GM18867 (cell line): Measurements from ENCODE around the gene FAM78B.

ENCODE experiments used
- ATAC-seq: cut with Tn5 transposase; IDR thresholded peaks from one replicate; pipeline ENCODE4 v1.9.1; 2021; ENCODE audit warnings: mild to moderate bottlenecking, moderate library complexity; ENCODE audit not compliant: unreplicated experiment

The FAM78B gene

DNA sequence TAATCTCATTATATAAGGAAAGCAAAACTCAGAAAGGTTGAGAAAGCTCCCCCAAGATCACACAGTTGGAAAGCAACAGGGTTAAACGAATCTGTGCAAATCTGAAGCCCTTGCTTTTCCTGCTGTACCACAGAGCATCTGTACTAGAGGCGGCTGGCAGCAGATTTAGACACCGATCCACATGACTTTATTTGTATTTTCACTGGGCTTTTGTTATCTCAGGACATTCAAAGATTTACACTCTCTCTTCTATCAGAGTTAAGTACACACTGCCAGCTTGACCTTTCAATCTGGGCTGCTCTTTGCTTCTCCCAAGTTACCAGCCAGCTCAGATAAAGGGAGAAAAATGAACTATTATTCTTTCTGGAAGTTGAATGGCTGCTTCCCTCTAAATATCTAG, 146.6 kb downstream of the FAM78B start:
- ATAC-seq: no peak
